Right atrium auricular region (tissue), 2 donors: ENCODE measurements around the gene NUDT4. TPM values are rescaled to one million over a fixed set of nuclear protein-coding genes. Genes with fewer than 3 reads are reported as not detected.

ENCODE experiments used
- DNase-seq: peaks from one replicate; pipeline ENCODE4 v3.0.0-alpha.2; 2019; ENCODE audit warnings: low spot score
- H3K27ac ChIP-seq, 2 donors: fragments of 200-600 bp; sonication (generic); 1 replicate in 1 of 2; 2 replicates in 1 of 2; pipeline ENCODE4 v1.5.1; 2016 to 2019
- H3K27me3 ChIP-seq, 2 donors: fragments of 200-600 bp; sonication (generic); one replicate each; pipeline versions ENCODE4 v1.5.1 to v1.6.0; 2017 to 2019
- H3K36me3 ChIP-seq: fragments of 200-600 bp; sonication (generic); one replicate; pipeline ENCODE4 v1.5.1; 2016
- H3K4me1 ChIP-seq, 2 donors: fragments of 200-600 bp; sonication (generic); one replicate each; pipeline versions ENCODE4 v1.5.1 to v1.6.0; 2017 to 2019
- H3K4me3 ChIP-seq, 2 donors: fragments of 200-600 bp; sonication (generic); 1 replicate in 1 of 2; 2 replicates in 1 of 2; pipeline ENCODE4 v1.5.1; 2017 to 2019; ENCODE audit warnings: mild to moderate bottlenecking in 1 of 2, moderate library complexity in 1 of 2
- H3K9me3 ChIP-seq, 2 donors: fragments of 200-600 bp; sonication (generic); one replicate each; pipeline ENCODE4 v1.5.1; 2019
- total RNA-seq, 2 donors: library from RNA; depleted of rRNA; stranded (reverse); fragments of >200 nt; gene quantifications; one replicate each; pipeline ENCODE4 v1.1.0, GENCODE V29; 2016
- TF ChIP-seq, protein P1 (sequence below), 2 donors: fragments of 200-600 bp; sonication (generic); IDR thresholded peaks; one replicate each; pipeline ENCODE4 v1.5.1; 2019; ENCODE audit warnings: antibody characterized with exemption in 2 of 2

NUDT4 gene
- total RNA-seq, 2 donors from 2014 or later: 103 to 158 TPM

DNA sequence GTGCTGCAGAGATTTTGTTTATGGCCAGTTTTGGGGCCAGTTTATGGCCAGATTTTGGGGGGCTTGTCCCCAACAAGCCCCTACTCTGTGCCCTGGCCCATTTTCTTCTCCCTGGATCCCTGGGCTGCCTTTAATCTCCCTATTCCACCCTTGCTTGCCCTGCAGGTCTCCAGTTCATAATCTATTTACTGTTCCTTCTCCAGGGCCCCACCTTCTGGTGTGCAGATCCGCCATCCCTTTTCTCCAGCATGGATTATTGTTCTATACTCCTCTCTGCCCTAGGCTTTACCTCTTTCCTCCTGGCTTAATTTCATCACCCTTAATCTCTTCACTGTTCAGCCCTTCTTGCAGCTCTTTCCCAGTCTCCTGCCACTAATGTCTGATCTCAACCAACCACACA, 26.0 kb upstream of the NUDT4 start:
- Histone ChIP-seq H3K4me1 (no peaks in the 10 kb centered on the region), H3K36me3 (no peaks in the 10 kb centered on the region), H3K4me3 (no peak overlapping the region), H3K27me3 (no peaks in the 10 kb centered on the region), H3K9me3 (no peaks in the 10 kb centered on the region), H3K27ac (no peak overlapping the region)
- TF ChIP-seq, protein P1, sequence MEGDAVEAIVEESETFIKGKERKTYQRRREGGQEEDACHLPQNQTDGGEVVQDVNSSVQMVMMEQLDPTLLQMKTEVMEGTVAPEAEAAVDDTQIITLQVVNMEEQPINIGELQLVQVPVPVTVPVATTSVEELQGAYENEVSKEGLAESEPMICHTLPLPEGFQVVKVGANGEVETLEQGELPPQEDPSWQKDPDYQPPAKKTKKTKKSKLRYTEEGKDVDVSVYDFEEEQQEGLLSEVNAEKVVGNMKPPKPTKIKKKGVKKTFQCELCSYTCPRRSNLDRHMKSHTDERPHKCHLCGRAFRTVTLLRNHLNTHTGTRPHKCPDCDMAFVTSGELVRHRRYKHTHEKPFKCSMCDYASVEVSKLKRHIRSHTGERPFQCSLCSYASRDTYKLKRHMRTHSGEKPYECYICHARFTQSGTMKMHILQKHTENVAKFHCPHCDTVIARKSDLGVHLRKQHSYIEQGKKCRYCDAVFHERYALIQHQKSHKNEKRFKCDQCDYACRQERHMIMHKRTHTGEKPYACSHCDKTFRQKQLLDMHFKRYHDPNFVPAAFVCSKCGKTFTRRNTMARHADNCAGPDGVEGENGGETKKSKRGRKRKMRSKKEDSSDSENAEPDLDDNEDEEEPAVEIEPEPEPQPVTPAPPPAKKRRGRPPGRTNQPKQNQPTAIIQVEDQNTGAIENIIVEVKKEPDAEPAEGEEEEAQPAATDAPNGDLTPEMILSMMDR (IDR thresholded peaks at IDR 0.05): no peak
- DNase-seq: no peak

DNA sequence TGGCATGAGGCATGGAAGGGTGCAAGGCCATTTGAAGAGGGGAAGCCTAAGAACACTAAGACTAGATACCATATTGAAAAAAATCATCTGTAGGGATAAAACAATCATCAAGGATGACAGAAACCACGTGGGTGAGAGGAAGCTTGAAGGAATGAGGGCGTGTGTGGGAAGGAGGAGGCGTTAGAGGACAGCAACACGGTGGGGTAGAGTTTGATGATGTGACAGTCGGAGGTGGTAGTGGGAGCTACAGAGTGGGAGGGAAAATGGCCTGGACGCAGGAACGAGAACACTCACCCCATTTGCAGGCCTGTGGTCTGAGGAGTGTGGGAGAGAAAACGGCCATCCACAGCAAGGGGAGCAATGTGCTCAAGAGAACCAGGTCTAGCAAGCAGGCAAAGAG, 25.4 kb upstream of the NUDT4 start:
- TF ChIP-seq, protein P1 (IDR thresholded peaks at IDR 0.05): no peak
- DNase-seq: no peak
- no peaks in the 10 kb centered on the region for H3K27me3 ChIP-seq
- H3K36me3 ChIP-seq: no peaks in the 10 kb centered on the region
- H3K27ac ChIP-seq: no peak overlapping the region
- H3K4me3 ChIP-seq: no peak overlapping the region
- no peaks in the 10 kb centered on the region for H3K9me3 ChIP-seq
- no peaks in the 10 kb centered on the region for H3K4me1 ChIP-seq

DNA sequence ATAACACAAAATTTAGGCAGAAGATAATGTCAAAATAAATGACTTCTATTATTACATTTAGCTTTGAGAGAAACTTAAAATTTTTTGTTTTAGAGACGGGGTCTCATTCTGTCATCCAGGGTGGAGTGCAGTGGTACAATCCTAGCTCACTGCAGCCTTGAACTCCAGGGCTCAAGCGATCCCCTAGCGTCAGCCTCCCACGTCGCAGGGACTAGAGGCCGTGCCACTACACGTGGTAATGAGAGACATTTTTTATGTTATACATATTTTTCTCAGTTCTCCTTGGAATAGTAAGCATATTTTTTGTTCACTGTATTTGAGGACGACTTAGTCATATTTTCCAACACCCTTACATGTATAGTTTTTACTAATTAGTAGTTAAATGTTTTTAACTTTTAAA, 21.5 kb upstream of the NUDT4 start:
- H3K27ac ChIP-seq: no peak overlapping the region
- TF ChIP-seq, protein P1 (IDR thresholded peaks at IDR 0.05): no peak
- H3K4me3 ChIP-seq: no peak overlapping the region
- H3K9me3 ChIP-seq: no peaks in the 10 kb centered on the region
- no peaks in the 10 kb centered on the region for H3K36me3 ChIP-seq
- H3K27me3 ChIP-seq: no peaks in the 10 kb centered on the region
- DNase-seq: no peak
- peaks cover 0 to 15% of the 10 kb centered on the region in 2 donors for H3K4me1 ChIP-seq

DNA sequence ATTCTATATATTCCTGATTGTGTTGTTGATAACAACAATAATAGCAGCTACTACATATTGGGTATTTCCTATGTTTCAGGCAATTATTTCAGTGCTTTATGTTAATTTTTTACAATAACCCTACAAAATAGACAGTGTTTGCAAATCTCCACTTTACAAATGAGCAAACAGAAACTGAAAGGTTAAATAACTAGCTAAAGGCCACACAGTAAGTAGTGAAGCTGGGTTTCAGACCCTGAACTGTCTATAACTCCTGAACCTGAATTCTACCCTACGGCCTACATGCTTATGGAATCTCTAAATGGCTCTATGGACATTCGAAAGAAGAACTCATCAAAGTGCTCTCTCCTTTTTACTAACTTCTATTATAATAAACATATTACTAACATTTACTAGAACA, 19.7 kb upstream of the NUDT4 start:
- Histone ChIP-seq H3K36me3 (no peaks in the 10 kb centered on the region), H3K27me3 (no peaks in the 10 kb centered on the region)

DNA sequence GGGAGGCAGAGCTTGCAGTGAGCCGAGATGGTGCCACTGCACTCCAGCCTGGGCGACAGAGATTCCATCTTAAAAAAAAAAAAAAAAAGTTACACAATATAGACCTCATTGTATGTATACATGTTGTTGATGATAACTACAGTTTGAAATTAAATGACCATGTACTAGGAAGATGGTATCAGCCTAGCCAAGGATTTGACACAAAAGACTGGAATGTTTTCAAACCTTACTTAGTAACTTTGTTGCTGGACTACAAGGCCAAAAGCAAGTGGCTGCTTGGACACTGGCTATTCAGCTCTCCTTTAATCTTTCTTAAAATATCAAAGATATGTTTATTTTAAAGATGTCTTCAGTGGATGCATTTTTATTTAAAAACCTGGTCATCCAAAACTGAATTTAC, 18.9 kb upstream of the NUDT4 start:
- Histone ChIP-seq H3K27ac (peak overlapping the region; percentile 15 to 81), H3K4me1 (peaks cover 0 to 22% of the 10 kb centered on the region in 2 donors), H3K27me3 (no peaks in the 10 kb centered on the region), H3K4me3 (no peak overlapping the region), H3K36me3 (no peaks in the 10 kb centered on the region), H3K9me3 (no peaks in the 10 kb centered on the region)
- no peak for DNase-seq
- TF ChIP-seq, protein P1 (IDR thresholded peaks at IDR 0.05): no peak

More for the DNA sequence above, 19.7 kb upstream of the NUDT4 start:
- H3K4me1 ChIP-seq: peaks cover 0 to 22% of the 10 kb centered on the region in 2 donors
- H3K4me3 ChIP-seq: no peak overlapping the region
- no peaks in the 10 kb centered on the region for H3K9me3 ChIP-seq
- TF ChIP-seq, protein P1 (IDR thresholded peaks at IDR 0.05): no peak
- H3K27ac ChIP-seq: peak overlapping the region in 1 of 2 donors; percentile 3
- no peak for DNase-seq

DNA sequence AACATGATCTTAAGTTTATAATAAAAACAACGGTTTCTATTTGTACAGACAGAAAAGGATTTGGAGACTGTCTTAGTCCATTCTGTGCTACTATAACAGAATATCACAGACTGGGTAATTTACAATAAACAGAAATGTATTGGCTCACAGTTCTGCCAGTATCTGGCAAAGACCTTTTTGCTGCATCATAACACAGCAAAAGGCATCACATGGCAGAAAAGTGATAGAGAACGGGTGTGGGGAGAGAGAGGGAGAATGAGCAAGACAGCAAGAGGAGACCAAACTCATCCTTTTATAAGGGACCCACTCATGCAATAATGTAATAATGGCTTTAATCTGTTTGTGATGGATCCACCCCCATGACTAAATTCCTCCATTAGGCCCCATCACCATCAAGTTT, 17.0 kb upstream of the NUDT4 start:
- TF ChIP-seq, protein P1 (IDR thresholded peaks at IDR 0.05): no peak
- peaks cover 0 to 22% of the 10 kb centered on the region in 2 donors for H3K4me1 ChIP-seq
- no peaks in the 10 kb centered on the region for H3K27me3 ChIP-seq
- H3K4me3 ChIP-seq: no peak overlapping the region
- no peaks in the 10 kb centered on the region for H3K9me3 ChIP-seq
- DNase-seq: no peak
- H3K36me3 ChIP-seq: no peaks in the 10 kb centered on the region
- peak overlapping the region; percentile 67 to 81 for H3K27ac ChIP-seq
